ACC112 (cell line): ENCODE results near the gene STRIP1.
"Not testable (repeated sequence)": the region's sequence is repeated elsewhere in the genome, so short reads cannot be mapped to it uniquely, and the experiment has no call there.

Experiments
- H2AFZ ChIP-seq: fragments of 200-600 bp; sonication (generic); one replicate; pipeline ENCODE4 v1.6.0; 2017; ENCODE audit warnings: antibody characterized with exemption, low read length; ENCODE audit not compliant: unreplicated experiment
- H3K27ac ChIP-seq: fragments of 200-600 bp; sonication (generic); 2 replicates; pipeline ENCODE4 v1.5.1; 2014; ENCODE audit warnings: low read depth, mild to moderate bottlenecking, antibody characterized with exemption, low read length, moderate library complexity
- H3K27me3 ChIP-seq: fragments of 200-600 bp; sonication (generic); 2 replicates; pipeline ENCODE4 v1.6.1; 2014; ENCODE audit warnings: mild to moderate bottlenecking, antibody characterized with exemption, low read length, moderate library complexity, mixed read lengths; ENCODE audit not compliant: insufficient read depth
- H3K36me3 ChIP-seq: fragments of 200-600 bp; sonication (generic); 2 replicates; pipeline ENCODE4 v1.6.1; 2016; ENCODE audit warnings: mild to moderate bottlenecking, antibody characterized with exemption, low read length, moderate library complexity, mixed read lengths; ENCODE audit not compliant: insufficient read depth
- H3K4me1 ChIP-seq: fragments of 200-600 bp; sonication (generic); one replicate; pipeline ENCODE4 v1.6.1; 2016; ENCODE audit warnings: low read length, mixed read lengths; ENCODE audit not compliant: insufficient read depth, unreplicated experiment, control insufficient read depth
- H3K4me3 ChIP-seq: fragments of 200-600 bp; sonication (generic); 2 replicates; pipeline ENCODE4 v1.5.1; 2014; ENCODE audit warnings: mild to moderate bottlenecking, low read depth, low read length
- H3K79me2 ChIP-seq: fragments of 200-600 bp; sonication (generic); one replicate; pipeline ENCODE4 v1.6.0; 2016; ENCODE audit warnings: low read length; ENCODE audit not compliant: control insufficient read depth, unreplicated experiment, insufficient read depth

The STRIP1 gene

DNA sequence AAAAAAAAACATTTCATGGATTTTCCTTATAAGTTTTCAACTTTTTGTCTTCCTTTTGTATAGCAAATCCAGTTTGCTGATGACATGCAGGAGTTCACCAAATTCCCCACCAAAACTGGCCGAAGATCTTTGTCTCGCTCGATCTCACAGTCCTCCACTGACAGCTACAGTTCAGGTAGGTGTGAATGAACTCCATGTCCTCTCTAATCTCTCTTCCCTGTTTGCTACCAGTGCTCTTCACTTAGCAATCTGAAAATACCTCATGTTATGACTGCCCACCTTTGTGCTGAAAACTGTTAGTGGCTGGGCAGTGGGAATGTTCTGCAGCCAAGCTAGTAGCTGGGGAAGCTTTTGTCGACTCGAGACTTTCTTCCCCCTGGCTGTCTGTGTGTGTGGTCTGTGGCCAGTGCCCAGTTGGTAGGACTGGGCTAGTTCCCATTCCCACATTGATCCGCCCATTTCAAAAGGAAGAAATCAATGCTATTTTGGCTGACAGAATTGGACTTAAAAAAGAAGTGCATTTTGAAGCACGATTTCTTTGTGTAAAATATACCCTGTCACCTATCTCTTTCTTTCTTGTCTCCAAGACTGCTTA lies 25.4 kb upstream of the STRIP1 start:
- Histone ChIP-seq H3K4me3 (no peak overlapping the region), H3K27ac (no peak overlapping the region), H3K79me2 (peaks cover 40% of the 10 kb centered on the region), H3K27me3 (no peaks in the 10 kb centered on the region), H3K4me1 (peaks cover 23% of the 10 kb centered on the region), H3K36me3 (peaks cover 44% of the 10 kb centered on the region), H2AFZ (no peak overlapping the region)

DNA sequence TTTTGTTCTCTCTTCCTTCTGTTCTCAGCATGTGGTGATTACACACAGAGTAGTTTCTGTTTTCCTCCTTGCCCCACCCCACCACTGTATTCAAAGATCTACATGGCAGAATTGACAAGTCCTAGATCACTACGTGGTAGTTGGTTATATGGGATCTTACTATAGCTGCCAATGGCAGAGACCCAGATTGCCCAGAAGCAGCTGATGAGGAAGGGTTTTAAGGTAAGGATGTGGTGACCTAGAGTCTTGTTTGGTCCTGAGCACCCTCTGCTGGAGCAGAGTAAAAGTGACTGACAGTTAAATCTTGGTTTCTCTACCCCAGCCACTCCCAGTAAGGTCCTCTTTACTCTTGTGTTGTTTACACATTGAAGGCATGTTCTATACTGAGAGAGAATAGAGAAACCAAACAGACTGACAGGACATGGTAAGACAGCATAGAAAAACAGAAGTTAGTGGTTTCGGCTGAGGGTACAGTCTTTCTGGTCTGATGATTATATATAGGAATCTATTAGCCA lies 22.8 kb upstream of the STRIP1 start:
- no peak overlapping the region for H3K4me3 ChIP-seq
- H3K4me1 ChIP-seq, result no peaks in the 10 kb centered on the region
- peaks cover 19% of the 10 kb centered on the region for H3K79me2 ChIP-seq
- no peaks in the 10 kb centered on the region for H3K27me3 ChIP-seq
- no peak overlapping the region for H3K27ac ChIP-seq
- H3K36me3 ChIP-seq, result peaks cover 62% of the 10 kb centered on the region
- no peak overlapping the region for H2AFZ ChIP-seq

DNA sequence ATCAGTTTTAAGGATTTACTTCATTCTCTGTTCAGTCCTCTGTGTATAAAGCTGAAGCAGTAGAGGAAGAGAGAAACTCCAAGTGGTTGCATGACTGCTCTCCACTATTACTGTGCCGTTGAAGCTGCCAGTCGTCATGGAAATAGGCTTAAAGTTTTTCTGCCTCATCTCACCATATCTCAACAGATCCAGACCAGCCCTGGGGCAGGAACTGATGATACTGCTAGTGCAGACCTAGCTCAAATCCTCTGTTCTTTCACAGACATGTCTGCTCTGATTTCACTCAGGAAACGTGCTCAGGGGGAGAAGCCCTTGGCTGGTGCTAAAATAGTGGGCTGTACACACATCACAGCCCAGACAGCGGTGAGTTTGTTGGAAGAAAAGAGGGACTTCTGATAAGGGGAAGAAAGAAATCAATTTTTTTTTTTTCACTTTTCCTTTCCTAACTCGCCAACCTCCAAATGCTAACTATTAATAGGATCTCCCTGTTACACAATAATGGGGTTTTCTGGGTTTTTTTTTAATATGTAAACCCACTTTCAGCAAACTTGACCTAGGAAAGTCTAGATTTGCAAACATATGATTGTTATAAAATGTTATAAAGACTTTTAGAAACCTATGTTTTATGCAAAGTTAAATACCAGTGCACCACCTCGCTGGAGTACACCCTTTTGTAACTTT lies 22.2 kb upstream of the STRIP1 start:
- H3K79me2 ChIP-seq, result peaks cover 12% of the 10 kb centered on the region
- no peak overlapping the region for H3K4me3 ChIP-seq
- H2AFZ ChIP-seq, result no peak overlapping the region
- no peaks in the 10 kb centered on the region for H3K4me1 ChIP-seq
- no peak overlapping the region for H3K27ac ChIP-seq
- peaks cover 69% of the 10 kb centered on the region for H3K36me3 ChIP-seq
- H3K27me3 ChIP-seq, result no peaks in the 10 kb centered on the region

DNA sequence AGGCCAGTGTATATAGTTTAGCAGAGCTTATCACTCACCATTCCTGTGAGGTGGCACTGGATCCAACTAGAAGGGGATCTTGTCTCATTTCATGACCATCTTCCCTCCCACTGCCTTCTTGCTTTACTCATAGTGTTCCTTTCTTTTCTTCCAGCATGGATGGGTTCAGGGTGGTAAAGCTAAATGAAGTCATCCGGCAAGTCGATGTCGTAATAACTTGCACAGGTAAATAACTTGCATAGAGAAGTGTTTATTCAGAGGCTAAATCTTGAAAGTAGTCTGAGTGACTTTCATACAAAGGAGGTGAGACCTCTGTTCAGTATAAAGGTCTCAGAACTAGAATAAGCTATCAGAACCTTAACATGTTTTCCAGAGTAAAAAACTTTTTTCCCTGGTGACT lies 16.6 kb upstream of the STRIP1 start:
- H3K27ac ChIP-seq, result no peak overlapping the region
- H3K4me3 ChIP-seq, result no peak overlapping the region

DNA sequence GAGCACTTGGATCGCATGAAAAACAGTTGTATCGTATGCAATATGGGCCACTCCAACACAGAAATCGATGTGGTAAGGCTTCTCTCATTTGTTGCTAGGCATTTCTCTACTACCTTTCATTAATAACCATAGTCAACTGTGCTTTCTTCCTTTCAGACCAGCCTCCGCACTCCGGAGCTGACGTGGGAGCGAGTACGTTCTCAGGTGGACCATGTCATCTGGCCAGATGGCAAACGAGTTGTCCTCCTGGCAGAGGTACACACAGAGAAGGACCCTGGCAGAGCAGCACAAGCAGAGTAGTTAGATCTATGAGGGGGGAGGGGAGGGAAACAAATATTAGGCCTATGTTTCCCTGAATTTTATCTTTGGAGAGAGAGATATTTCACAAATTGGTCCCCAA lies 16.0 kb upstream of the STRIP1 start:
- H3K27me3 ChIP-seq, result no peaks in the 10 kb centered on the region
- H2AFZ ChIP-seq, result no peak overlapping the region
- H3K79me2 ChIP-seq, result no peaks in the 10 kb centered on the region
- H3K4me1 ChIP-seq, result peaks cover 16% of the 10 kb centered on the region
- no peak overlapping the region for H3K27ac ChIP-seq
- peaks cover 65% of the 10 kb centered on the region for H3K36me3 ChIP-seq
- H3K4me3 ChIP-seq, result no peak overlapping the region

More for the DNA sequence above, 16.6 kb upstream of the STRIP1 start:
- H2AFZ ChIP-seq, result no peak overlapping the region
- H3K4me1 ChIP-seq, result peaks cover 16% of the 10 kb centered on the region
- no peaks in the 10 kb centered on the region for H3K79me2 ChIP-seq
- peaks cover 65% of the 10 kb centered on the region for H3K36me3 ChIP-seq
- no peaks in the 10 kb centered on the region for H3K27me3 ChIP-seq

DNA sequence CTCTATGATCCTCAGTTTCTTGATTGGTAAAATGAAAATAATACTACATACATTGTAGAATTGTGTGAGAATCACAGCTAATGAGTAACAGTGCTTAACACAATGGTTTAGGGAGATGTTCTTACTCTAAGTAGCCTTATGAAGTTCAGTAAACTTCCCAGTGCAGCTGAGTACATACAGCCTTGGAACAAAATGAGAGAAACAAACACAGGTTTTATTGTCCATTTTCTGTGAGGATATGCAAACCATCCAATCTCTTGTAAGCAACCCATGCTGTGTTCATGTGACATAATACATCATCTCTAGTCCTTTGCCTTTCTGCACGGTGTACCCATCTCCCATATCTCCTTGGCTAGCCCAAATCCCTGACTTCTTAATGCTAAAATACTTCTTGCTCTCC lies 14.7 kb upstream of the STRIP1 start:
- Histone ChIP-seq H3K27me3 (no peaks in the 10 kb centered on the region), H3K27ac (no peak overlapping the region), H3K79me2 (no peaks in the 10 kb centered on the region), H3K36me3 (peaks cover 67% of the 10 kb centered on the region), H3K4me1 (peaks cover 16% of the 10 kb centered on the region), H3K4me3 (no peak overlapping the region), H2AFZ (no peak overlapping the region)

DNA sequence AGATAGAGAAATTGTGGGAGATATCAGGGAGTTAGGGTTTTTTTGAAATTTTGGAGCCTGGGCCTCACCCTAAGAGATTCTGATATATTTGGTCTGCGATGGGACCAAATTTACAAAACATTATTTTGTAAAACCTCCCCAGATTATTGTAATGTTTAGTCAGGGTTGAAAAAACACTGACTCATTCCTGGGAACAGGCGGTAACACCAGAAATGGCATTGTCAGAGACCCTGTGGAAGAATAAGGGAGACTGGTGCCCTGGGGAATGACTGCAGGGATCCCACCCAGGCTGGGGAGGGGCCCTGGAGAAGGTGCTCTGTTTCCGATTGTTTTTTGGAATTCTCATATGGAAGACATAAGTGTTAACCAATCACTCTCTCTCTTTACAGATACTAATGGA lies 13.1 kb upstream of the STRIP1 start:
- Histone ChIP-seq H3K36me3 (peaks cover 57% of the 10 kb centered on the region), H3K4me3 (no peak overlapping the region), H2AFZ (no peak overlapping the region), H3K79me2 (no peaks in the 10 kb centered on the region), H3K27ac (peak overlapping the region; percentile 30; the same call in 1 of the 2 replicates), H3K27me3 (no peaks in the 10 kb centered on the region), H3K4me1 (peaks cover 16% of the 10 kb centered on the region)

DNA sequence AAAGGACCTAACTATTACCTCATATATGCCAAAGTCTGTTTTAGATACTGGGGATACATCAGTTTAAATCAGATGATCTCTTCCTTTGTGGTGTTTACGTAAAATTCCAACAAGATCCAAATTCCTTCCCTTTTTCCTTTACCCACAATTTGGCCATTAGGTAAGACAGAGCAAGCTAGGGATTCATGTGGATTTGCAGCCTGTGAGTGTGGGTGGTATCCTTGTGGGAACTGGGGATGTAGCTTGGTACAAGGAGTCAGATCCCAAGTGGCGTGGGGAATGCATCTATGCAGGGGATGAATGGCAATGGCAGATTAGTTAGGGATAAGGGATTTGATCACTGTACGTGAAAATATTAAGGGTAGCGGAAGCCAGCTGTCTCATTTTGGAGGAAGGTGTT lies 9.8 kb upstream of the STRIP1 start:
- H3K36me3 ChIP-seq, result peaks cover 30% of the 10 kb centered on the region

DNA sequence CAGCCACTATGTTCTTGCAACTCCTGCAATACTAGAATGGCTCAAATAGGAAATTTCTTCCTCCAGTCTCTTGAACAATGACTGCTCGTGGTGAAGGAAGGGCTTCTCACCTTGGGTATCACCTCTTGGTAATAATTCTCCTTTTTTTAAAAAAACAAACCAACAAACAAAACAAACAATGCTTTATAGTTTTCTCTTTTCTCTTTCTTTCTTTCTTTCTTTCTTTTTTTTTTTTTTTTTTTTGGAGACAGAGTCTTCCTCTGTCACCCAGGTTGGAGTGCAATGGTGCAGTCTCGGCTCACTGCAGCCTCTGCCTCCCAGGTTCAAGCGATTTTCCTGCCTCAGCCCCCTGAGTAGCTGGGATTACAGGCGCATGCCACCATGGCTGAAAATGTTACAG lies 3.7 kb upstream of the STRIP1 start:
- H3K36me3 ChIP-seq, H3K27ac ChIP-seq, H3K27me3 ChIP-seq, H3K79me2 ChIP-seq: not testable (repeated sequence)
- Histone ChIP-seq H2AFZ (peak overlapping the region; percentile 85), H3K4me3 (peak overlapping the region; percentile 41), H3K4me1 (peaks cover 20% of the 10 kb centered on the region)

More for the DNA sequence above, 9.8 kb upstream of the STRIP1 start:
- Histone ChIP-seq H3K4me1 (peaks cover 14% of the 10 kb centered on the region), H3K79me2 (no peaks in the 10 kb centered on the region), H3K27me3 (no peaks in the 10 kb centered on the region), H2AFZ (no peak overlapping the region), H3K27ac (no peak overlapping the region), H3K4me3 (no peak overlapping the region)

DNA sequence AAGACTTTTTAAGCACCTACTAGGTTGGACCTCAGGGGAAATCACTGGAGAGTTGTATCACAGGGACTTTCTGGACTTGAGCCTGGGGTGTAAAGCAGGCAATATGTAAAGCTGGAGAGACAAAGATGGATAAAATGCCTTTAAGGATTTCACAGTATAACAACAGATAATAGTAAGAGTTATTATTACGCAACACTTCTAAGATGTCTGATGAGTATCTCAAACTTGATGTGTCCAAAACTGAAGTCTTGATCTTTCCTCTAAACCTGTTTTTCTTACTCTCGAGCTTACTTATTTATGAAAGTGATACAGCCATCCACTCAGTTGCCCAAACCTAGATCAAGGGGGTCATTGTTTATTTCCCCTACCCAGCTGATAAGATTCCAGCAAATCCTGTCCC lies 2.1 kb upstream of the STRIP1 start:
- Histone ChIP-seq H3K27ac (no peak overlapping the region), H3K4me3 (no peak overlapping the region), H3K79me2 (peaks cover 24% of the 10 kb centered on the region), H3K36me3 (no peaks in the 10 kb centered on the region), H3K27me3 (no peaks in the 10 kb centered on the region), H2AFZ (no peak overlapping the region), H3K4me1 (peaks cover 30% of the 10 kb centered on the region)

DNA sequence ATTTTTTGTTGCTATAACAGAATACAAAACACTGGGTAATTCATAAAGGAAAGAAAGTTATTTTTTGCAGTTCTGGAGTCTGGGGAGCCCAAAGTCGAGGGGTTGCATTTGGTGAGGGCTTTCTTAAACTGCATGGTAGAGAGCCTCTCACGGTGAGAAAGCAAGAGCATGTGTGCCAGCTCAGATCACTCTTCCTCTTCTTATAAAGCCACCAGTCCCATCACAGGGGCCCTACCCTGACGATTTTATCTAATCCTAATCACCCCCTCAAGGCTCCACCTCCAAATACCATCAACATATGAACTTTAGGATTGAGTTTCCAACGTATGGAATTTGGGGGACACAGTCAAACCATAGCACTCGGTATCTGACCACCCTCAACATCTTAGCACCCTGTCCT lies 1.0 kb upstream of the STRIP1 start:
- Histone ChIP-seq H3K36me3 (peaks cover 4% of the 10 kb centered on the region; the same call in 1 of the 2 replicates), H3K27me3 (no peaks in the 10 kb centered on the region), H3K4me1 (peaks cover 30% of the 10 kb centered on the region), H3K79me2 (peaks cover 31% of the 10 kb centered on the region), H3K27ac (no peak overlapping the region), H2AFZ (peak overlapping the region; percentile 93), H3K4me3 (peak overlapping the region; percentile 92; the same call in 1 of the 2 replicates)
